K562 (cell line): Measurements from ENCODE around the gene CLTB. TPM values are rescaled to one million over a fixed set of nuclear protein-coding genes. Genes with fewer than 3 reads are reported as not detected.

Experiments
- ATAC-seq: fragments of 200-7000 bp; cut with Tn5 transposase; 3 replicates; pipeline ENCODE4 v1.9.1; 2020; ENCODE audit warnings: moderate library complexity
- BruUV-seq: library from RNA; stranded (reverse); fragments of 400-500 nt; replicated peaks from 2 replicates; lab custom pipeline; 2021; lab: Mats Ljungman, UMichigan
- CTCF ChIA-PET: fragments of 300-600 bp; formaldehyde crosslinking; extraction: SDS; loops from one replicate; lab custom pipeline; 2021; ENCODE audit warnings: low intra/inter-chr PET ratio; lab: Yijun Ruan, JAX
- POLR2A ChIA-PET: fragments of 300-600, 350-650 bp; sonication (Branson Sonifier 250); formaldehyde crosslinking; extraction: SDS; loops from one replicate; lab custom pipeline; 2021; ENCODE audit warnings: antibody characterized with exemption, inconsistent platforms; lab: Yijun Ruan, JAX
- DNase-seq, 4 experiments: peaks; one replicate each; pipeline versions ENCODE4 v3.0.0 to v3.0.0-alpha.2; 2011 to 2018; ENCODE audit warnings: low spot score in 3 of 4, mixed read lengths in 3 of 4; ENCODE audit errors: extremely low read depth in 1 of 4
- FAIRE-seq: peaks from 2 replicates; lab custom pipeline; 2011; peaks lifted over from hg19 to GRCh38; lab: Jason Lieb, UNC
- H2AFZ ChIP-seq: 2 replicates; pipeline ENCODE4 v1.6.0; 2011; ENCODE audit warnings: low read depth, low read length, control low read depth, inconsistent platforms
- H3K27ac ChIP-seq: fragments of 200-600 bp; 3 replicates; pipeline ENCODE4 v1.8.0; 2011; ENCODE audit warnings: low read depth, mild to moderate bottlenecking, control low read depth, inconsistent platforms, low read length, moderate library complexity, mixed read lengths; ENCODE audit errors: extremely low read depth
- H3K27me3 ChIP-seq, 2 experiments: fragments of 300-600 bp in 1 of 2; 2 replicates in 1 of 2; 3 replicates in 1 of 2; pipeline versions ENCODE4 v1.6.0 to v1.8.0; 2011; ENCODE audit warnings: inconsistent platforms in 2 of 2, low read length in 2 of 2, mild to moderate bottlenecking in 1 of 2, mixed read lengths in 1 of 2, moderate library complexity in 1 of 2; ENCODE audit not compliant: control insufficient read depth in 2 of 2, insufficient read depth in 2 of 2
- H3K36me3 ChIP-seq: fragments of 300-600 bp; 3 replicates; pipeline ENCODE4 v1.8.0; 2011; ENCODE audit warnings: mild to moderate bottlenecking, low read length, inconsistent platforms; ENCODE audit not compliant: control insufficient read depth, insufficient read depth
- H3K4me1 ChIP-seq, 2 experiments: fragments of 200-600 bp in 1 of 2; replicated peaks in 1 of 2; 2 replicates in 1 of 2; 3 replicates in 1 of 2; pipeline versions ENCODE4 v1.5.1 to v1.8.0; 2011; ENCODE audit warnings: inconsistent platforms in 2 of 2, low read length in 2 of 2, mild to moderate bottlenecking in 1 of 2, mixed read lengths in 1 of 2, moderate library complexity in 1 of 2; ENCODE audit not compliant: control insufficient read depth in 2 of 2, insufficient read depth in 2 of 2
- H3K4me2 ChIP-seq: 2 replicates; pipeline ENCODE4 v1.6.1; 2011; ENCODE audit warnings: low read length, control low read depth, inconsistent platforms, mixed read lengths; ENCODE audit not compliant: insufficient read depth
- H3K4me3 ChIP-seq: fragments of 200-600 bp; sonication (generic), shearing (Covaris generic); 2 replicates; pipeline ENCODE4 v1.5.1; 2016; ENCODE audit warnings: control low read depth, inconsistent platforms
- H3K79me2 ChIP-seq: fragments of 200-600 bp; 3 replicates; pipeline ENCODE4 v1.8.0; 2011; ENCODE audit warnings: low read length, inconsistent platforms; ENCODE audit not compliant: control insufficient read depth, insufficient read depth
- H3K9ac ChIP-seq, 2 experiments: 2 replicates each; pipeline versions ENCODE4 v1.6.0 to v1.6.1; 2011; ENCODE audit warnings: low read depth in 2 of 2, low read length in 2 of 2, control low read depth in 1 of 2, inconsistent platforms in 1 of 2, mild to moderate bottlenecking in 1 of 2, mixed read lengths in 1 of 2; ENCODE audit not compliant: insufficient read depth in 1 of 2
- H3K9me1 ChIP-seq: one replicate; pipeline ENCODE4 v1.6.0; 2011; ENCODE audit warnings: inconsistent platforms, mild to moderate bottlenecking, low read length, moderate library complexity; ENCODE audit not compliant: control insufficient read depth, insufficient read depth
- H3K9me3 ChIP-seq: replicated peaks from 2 replicates; pipeline ENCODE4 v1.5.1; 2011; ENCODE audit warnings: low read depth, low read length, inconsistent platforms; ENCODE audit not compliant: control insufficient read depth, insufficient read depth
- H4K20me1 ChIP-seq: replicated peaks from 2 replicates; pipeline ENCODE4 v1.6.1; 2011; ENCODE audit warnings: low read length, inconsistent platforms, mixed read lengths; ENCODE audit not compliant: control insufficient read depth, insufficient read depth
- HMG20B ChIP-seq: fragments of 250-450 bp; sonication (Bioruptor Pico); IDR thresholded peaks from 2 replicates; pipeline ENCODE4 v1.5.0; 2021; ENCODE audit warnings: mild to moderate bottlenecking
- ILK ChIP-seq: fragments of 450-650 bp; IDR thresholded peaks from 2 replicates; pipeline ENCODE4 v1.6.1; 2016; ENCODE audit warnings: missing genetic modification characterization, low read depth, mild to moderate bottlenecking, missing compliant biosample characterization, moderate library complexity, borderline replicate concordance
- KDM5B ChIP-seq: fragments of 200-600 bp; sonication (generic); IDR thresholded peaks from 2 replicates; pipeline ENCODE4 v1.6.1; 2012; ENCODE audit warnings: low read depth, mild to moderate bottlenecking, moderate library complexity, low read length, control low read depth, inconsistent platforms; ENCODE audit not compliant: insufficient replicate concordance
- MAFF ChIP-seq: IDR thresholded peaks from 2 replicates; pipeline ENCODE4 v1.6.1; 2012; ENCODE audit warnings: low read length, improper control_type of control experiment
- PHF21A ChIP-seq: fragments of 450-650 bp; IDR thresholded peaks from 2 replicates; pipeline ENCODE4 v1.6.1; 2017; ENCODE audit warnings: low read depth, borderline replicate concordance
- PHF8 ChIP-seq: fragments of 200-600 bp; sonication (generic); IDR thresholded peaks from 2 replicates; pipeline ENCODE4 v1.6.1; 2012; ENCODE audit warnings: mixed run types, mild to moderate bottlenecking, inconsistent platforms, low read length, moderate library complexity, borderline replicate concordance
- POLR2AphosphoS2 ChIP-seq: IDR thresholded peaks from 2 replicates; pipeline ENCODE4 v1.6.1; 2012; ENCODE audit warnings: low read length, improper control_type of control experiment
- U2AF2 ChIP-seq: fragments of 200-400 bp; formaldehyde crosslinking; optimal IDR thresholded peaks from 2 replicates; pipeline ENCODE3; 2017; ENCODE audit warnings: low read depth, mild to moderate bottlenecking, low read length
- WGBS: fragments of 100-300 bp; shearing (Covaris generic); methylation state at CpG from one replicate; pipeline ENCODE4 v1.1.6; 2016; ENCODE audit warnings: low coverage, mixed read lengths; ENCODE audit not compliant: insufficient coverage; ENCODE audit errors: missing lambda C conversion rate; 5-methylcytosine and 5-hydroxymethylcytosine counted together
- in situ Hi-C: fragments of 300-500 bp; cut with MboI; formaldehyde crosslinking; loops from 4 replicates; pipeline ENCODE4 v1.15.0; 2018; ENCODE audit warnings: inconsistent platforms, mixed read lengths
- intact Hi-C: fragments of 100-400 bp; cut with micrococcal nuclease; formaldehyde crosslinking; loops from 2 replicates; pipeline ENCODE4 v1.14.2; 2022
- polyA plus RNA-seq, 8 experiments: library from polyadenylated mRNA; depleted of rRNA in 4 of 8; stranded (reverse) in 5 of 8; unstranded in 3 of 8; fragments of >200 nt; fragmentation: Nextera tagmentation in 2 of 8; fragmentation: Illumina TruSeq in 1 of 8; extraction: Ambion mirVana in 2 of 8; extraction: Trizol in 1 of 8; gene quantifications; 2 replicates each; pipeline versions ENCODE4 v1.2.1 to v1.2.3, GENCODE V29; 2011 to 2014; ENCODE audit warnings: inconsistent platforms in 1 of 8, missing spikeins in 1 of 8
- total RNA-seq, 7 experiments: library from RNA; depleted of rRNA in 6 of 7; stranded (reverse); fragments of >200 nt in 6 of 7; fragmentation: Illumina TruSeq in 2 of 7; extraction: Trizol in 2 of 7; gene quantifications; 2 replicates each; pipeline versions ENCODE4 v1.2.1 to v1.2.3, GENCODE V29; 2011 to 2021; ENCODE audit warnings: low replicate concordance in 1 of 7
- TF ChIP-seq, protein P1 (sequence below): fragments of 250-450 bp; sonication (Bioruptor Pico); IDR thresholded peaks from 2 replicates; pipeline ENCODE4 v1.4.0; 2020
- TF ChIP-seq, protein P2 (sequence below): IDR thresholded peaks from 2 replicates; pipeline ENCODE4 v1.6.1; 2011; ENCODE audit not compliant: insufficient read length; ENCODE audit errors: extremely low read depth
- TF ChIP-seq, protein P3 (sequence below): fragments of 450-650 bp; formaldehyde crosslinking; IDR thresholded peaks from 2 replicates; pipeline ENCODE4 v1.4.0; 2022; ENCODE audit warnings: missing genetic modification characterization

CLTB gene
- total and polyA plus RNA-seq, 9 of the 15 experiments (the other 6 are each of a cell fraction or from before 2014, with no cell fraction given), result 1.8 to 117 (median 39.0) TPM

DNA sequence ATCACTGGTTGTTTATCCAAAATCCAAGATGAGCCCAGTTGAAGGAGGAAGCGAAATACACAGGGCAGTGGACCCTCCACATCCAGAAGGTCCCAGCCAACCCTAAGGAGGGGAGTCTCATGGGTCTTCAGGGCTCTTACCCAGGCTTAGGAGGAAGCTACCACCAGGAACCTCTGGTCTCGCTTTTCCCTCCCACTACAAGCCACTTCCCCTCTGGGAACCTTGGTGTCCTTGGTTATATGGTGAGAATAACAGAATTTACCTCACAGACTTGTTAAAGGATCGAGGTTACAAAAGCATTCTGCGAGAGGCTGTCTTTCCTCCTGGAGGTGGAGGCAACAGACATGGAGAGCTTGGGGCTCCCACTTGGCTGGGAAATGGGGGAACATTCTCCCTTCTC lies 24.3 kb downstream of the CLTB start:
- ChIA-PET CTCF (no interaction called here), POLR2A (interaction anchor here (0.6 to 3.3 kb wide), 3 partner anchors 15 to 143 kb away, joined by 4 to 15 read pairs (median 4); no protein-coding TSS in a partner anchor)
- in situ Hi-C loops (no loop called here), intact Hi-C loops (no loop called here)
- Histone ChIP-seq H3K27ac (no peak overlapping the region), H3K9me3 (no peaks in the 10 kb centered on the region), H3K4me3 (no peak overlapping the region), H3K27me3 (no peaks in the 10 kb centered on the region), H2AFZ (no peak overlapping the region), H3K4me1 (peaks cover 11 to 27% of the 10 kb centered on the region in 2 experiments; a peak in 4 of 5 replicates), H3K79me2 (peaks cover 36% of the 10 kb centered on the region), H3K9me1 (peaks cover 3% of the 10 kb centered on the region), H3K4me2 (no peak overlapping the region), H3K36me3 (peaks cover 65% of the 10 kb centered on the region)
- 76% methylated on average over 4 of the region's 4 CpGs for WGBS
- no peak for TF ChIP-seq HMG20B (CRISPR knock-in tag)
- TF ChIP-seq, protein P1, sequence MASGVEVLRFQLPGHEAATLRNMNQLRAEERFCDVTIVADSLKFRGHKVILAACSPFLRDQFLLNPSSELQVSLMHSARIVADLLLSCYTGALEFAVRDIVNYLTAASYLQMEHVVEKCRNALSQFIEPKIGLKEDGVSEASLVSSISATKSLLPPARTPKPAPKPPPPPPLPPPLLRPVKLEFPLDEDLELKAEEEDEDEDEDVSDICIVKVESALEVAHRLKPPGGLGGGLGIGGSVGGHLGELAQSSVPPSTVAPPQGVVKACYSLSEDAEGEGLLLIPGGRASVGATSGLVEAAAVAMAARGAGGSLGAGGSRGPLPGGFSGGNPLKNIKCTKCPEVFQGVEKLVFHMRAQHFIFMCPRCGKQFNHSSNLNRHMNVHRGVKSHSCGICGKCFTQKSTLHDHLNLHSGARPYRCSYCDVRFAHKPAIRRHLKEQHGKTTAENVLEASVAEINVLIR, result no peak
- TF ChIP-seq PHF8, result no peak
- TF ChIP-seq, all 486 proteins: peak for 0
- DNase-seq (no peak), FAIRE-seq (no peak), ATAC-seq (no peak)
- Histone ChIP-seq H4K20me1 (no peaks in the 10 kb centered on the region), H3K9ac (no peak overlapping the region)
- no TSS peak for BruUV-seq

DNA sequence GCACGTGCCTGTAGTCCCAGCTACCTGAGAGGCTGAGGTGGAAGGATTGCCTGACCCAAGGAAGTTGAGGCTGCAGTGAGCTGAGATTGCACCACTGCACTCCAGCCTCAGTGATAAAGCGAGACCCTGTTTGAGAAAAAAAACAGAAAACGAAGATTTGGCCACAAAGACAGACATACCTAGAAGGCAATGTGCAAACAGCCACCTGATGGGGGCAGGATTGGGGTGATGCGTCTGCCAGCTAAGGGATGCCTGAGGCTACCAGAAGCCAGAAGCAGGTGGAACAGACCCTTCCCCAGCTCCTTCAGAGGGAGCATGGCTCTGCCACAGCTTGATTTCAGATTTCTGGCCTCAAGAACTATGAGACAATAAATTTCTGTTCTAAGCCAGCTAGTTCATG lies 24.9 kb downstream of the CLTB start:
- no peaks in the 10 kb centered on the region for H3K27me3 ChIP-seq
- FAIRE-seq (no peak), DNase-seq (no peak), ATAC-seq (no peak)
- no peaks in the 10 kb centered on the region; the same call in 1 of the 2 replicates for H4K20me1 ChIP-seq
- intact Hi-C loops, result no loop called here
- H3K36me3 ChIP-seq, result peaks cover 67% of the 10 kb centered on the region
- BruUV-seq, result no TSS peak
- no peaks in the 10 kb centered on the region for H3K9me3 ChIP-seq
- no peak overlapping the region for H3K9ac ChIP-seq
- H3K9me1 ChIP-seq, result peaks cover 1% of the 10 kb centered on the region
- POLR2A ChIA-PET, result interaction anchor here (0.6 to 1.2 kb wide), 2 partner anchors 144 to 158 kb away, joined by 3 to 4 read pairs; no protein-coding TSS in a partner anchor
- H3K79me2 ChIP-seq, result peaks cover 41% of the 10 kb centered on the region
- WGBS, result 80% methylated on average over 4 of the region's 4 CpGs
- CTCF ChIA-PET, result no interaction called here
- in situ Hi-C loops, result no loop called here
- H3K4me1 ChIP-seq, result peaks cover 10 to 22% of the 10 kb centered on the region in 2 experiments; a peak in 4 of 5 replicates
- no peak overlapping the region for H3K4me2 ChIP-seq
- no peak overlapping the region for H2AFZ ChIP-seq
- H3K27ac ChIP-seq, result no peak overlapping the region
- H3K4me3 ChIP-seq, result no peak overlapping the region
- no peak for TF ChIP-seq POLR2AphosphoS2
- no peak for TF ChIP-seq U2AF2
- TF ChIP-seq ILK (tag), result no peak
- TF ChIP-seq PHF21A, result no peak
- TF ChIP-seq KDM5B, result no peak
- TF ChIP-seq, protein P2, sequence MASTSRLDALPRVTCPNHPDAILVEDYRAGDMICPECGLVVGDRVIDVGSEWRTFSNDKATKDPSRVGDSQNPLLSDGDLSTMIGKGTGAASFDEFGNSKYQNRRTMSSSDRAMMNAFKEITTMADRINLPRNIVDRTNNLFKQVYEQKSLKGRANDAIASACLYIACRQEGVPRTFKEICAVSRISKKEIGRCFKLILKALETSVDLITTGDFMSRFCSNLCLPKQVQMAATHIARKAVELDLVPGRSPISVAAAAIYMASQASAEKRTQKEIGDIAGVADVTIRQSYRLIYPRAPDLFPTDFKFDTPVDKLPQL, result no peak
- TF ChIP-seq MAFF, result no peak
- TF ChIP-seq, protein P3, sequence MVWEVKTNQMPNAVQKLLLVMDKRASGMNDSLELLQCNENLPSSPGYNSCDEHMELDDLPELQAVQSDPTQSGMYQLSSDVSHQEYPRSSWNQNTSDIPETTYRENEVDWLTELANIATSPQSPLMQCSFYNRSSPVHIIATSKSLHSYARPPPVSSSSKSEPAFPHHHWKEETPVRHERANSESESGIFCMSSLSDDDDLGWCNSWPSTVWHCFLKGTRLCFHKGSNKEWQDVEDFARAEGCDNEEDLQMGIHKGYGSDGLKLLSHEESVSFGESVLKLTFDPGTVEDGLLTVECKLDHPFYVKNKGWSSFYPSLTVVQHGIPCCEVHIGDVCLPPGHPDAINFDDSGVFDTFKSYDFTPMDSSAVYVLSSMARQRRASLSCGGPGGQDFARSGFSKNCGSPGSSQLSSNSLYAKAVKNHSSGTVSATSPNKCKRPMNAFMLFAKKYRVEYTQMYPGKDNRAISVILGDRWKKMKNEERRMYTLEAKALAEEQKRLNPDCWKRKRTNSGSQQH (CRISPR knock-in tag), result no peak
